NCI-H1048 (cell line): ENCODE measurements around the gene WSB2.
"Not testable (repeated sequence)": the region's sequence is repeated elsewhere in the genome, so short reads cannot be mapped to it uniquely, and the experiment has no call there.

ENCODE experiments used
- DNase-seq: peaks from one replicate; lab custom pipeline; 2025; lab: John Stamatoyannopoulos, UW

WSB2 gene

DNA sequence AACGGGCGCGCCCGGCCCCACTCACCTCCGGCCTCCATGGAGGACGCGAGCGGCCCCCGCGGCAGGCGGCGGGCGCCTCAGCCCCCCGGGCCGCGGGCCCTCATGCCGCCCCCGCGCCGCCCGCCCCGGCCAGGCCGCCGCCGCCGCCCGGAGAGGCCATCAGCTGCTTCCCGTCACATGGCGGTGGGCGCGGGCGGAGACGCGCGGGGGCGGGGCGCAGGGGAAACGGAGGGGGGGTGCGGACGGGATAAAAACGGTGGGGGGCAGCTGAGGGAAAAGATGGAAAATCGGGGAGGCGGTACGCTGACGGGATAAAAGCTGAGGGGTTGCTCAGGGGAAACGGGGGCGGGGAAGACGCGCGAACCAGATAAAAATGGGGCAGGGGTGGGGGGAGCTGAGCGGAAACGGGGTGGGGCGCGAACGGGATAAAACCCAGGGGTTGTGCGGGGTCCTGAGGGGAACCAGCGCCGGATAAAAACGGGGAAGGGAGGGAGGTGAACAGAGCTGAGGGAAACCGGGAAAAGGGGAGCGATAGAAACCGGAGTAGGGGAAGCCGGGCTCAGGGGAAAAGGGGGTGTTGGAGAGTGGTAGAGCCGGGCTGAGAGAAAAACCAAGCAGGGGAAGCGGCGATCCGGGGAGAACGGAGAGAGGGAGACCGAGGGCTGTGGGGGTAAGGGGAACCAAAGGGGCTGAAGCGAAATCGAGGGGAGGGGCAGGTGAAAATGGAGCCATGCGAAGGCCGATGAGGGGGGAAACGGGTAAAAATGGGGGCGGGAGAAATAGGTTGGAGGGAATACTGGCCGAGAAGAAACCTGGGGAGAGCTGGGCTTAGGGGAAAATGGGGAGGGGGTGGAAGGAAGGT, at the start of gene WSB2:
WSB2 (minus strand) TSS at position 169 of the 862 bp plus-strand sequence; CDS start at position 38, 131 bp downstream.
- DNase-seq, result no peak

DNA sequence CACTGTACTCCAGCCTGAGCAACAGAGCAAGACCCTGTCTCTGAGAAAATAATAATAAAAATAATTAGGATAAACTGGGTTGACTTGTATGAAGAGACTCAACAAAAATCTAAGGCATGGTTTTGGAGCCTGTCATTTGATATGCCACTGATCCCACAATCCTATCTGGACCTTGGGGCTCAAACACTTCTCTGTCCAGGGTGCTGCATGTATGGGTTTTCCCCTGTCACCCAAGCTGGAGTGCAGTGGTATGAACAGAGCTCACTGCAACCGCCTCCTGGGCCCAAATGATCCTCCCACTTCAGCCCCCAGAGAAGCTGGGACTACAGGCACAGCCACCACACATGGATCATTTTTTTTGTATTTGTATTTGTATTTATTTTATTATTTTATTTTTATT, 48.1 kb upstream of the WSB2 start:
- DNase-seq, result no peak

DNA sequence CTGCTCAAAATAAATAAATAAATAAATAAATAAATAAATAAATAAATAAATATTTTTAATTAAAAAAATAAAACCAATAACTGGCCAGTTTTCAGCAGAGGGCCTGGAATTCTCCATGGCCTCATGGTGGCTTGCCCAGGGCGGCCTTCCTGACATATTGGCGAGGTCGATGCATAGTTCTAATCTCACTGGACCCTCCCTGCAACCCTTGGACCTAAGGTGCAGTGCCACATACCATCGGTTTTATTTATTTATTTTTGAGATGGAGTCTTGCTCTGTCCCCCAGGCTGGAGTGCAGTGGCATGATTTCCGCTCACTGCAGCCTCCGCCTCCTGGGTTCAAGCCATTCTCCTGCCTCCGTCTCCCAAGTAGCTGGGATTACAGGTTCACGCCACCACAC, 46.7 kb upstream of the WSB2 start:
- DNase-seq, result no peak

DNA sequence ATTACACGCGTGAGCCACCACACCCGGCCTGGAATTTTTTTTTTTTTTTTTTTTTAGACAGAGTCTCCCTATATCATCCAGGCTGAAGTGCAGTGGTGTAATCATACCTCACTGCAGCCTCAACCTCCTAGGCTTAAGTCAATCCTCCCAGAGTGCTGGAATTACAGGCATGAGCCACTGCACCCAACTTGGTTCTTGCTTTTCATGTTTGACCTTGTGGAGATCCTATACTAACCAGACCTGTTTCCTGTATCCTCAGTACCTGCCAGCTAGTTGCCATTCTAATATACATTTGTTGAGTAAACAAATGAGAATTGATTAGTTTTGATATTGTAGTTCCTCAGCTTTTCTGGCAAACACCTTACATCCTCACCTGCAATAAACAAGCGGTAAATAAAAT, 46.0 kb upstream of the WSB2 start:
- no peak for DNase-seq

DNA sequence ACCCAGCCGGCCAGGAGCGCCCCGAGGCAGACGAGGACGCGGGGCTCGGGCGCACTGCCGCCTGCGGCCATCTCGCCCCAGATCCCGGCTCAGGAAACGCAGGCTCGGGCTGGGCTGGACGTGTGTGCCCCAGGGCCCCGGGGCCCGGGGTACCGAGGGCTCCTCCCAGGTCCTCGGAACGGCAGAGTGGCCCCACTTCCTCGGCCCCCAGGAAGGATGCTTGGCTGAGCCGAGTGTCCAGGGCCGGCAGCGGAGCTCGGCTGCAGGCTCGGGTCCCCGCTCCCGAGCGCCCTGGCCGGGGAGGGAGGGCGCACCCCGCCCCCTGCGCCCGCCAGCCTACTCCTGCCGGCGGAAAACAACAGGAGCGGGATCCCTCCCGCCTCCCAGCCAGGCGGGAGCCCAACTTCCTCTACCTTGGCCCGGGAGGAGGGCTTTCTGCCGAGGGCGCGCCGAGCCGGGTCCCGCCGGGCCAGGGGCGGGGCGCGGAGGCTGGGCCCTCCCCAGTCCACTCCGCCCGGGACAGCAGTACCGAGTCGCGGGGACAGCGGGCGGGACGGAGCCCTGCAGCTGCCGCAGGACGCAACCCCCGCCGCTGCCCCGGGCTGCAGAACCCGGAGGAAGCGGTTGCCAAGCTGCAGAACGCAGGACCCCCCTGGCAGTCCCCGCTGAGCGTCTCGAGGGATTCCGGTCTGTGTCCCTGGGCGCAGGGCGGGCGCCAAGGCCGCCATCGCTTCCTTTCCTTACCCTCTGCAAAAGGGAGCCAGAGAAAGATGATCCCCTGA, 42.8 kb upstream of the WSB2 start, which contains the start of gene VSIG10:
VSIG10 (minus strand) TSS at position 411 of the 782 bp plus-strand sequence; CDS start at position 71, 340 bp downstream.
- peak; percentile 41 for DNase-seq

DNA sequence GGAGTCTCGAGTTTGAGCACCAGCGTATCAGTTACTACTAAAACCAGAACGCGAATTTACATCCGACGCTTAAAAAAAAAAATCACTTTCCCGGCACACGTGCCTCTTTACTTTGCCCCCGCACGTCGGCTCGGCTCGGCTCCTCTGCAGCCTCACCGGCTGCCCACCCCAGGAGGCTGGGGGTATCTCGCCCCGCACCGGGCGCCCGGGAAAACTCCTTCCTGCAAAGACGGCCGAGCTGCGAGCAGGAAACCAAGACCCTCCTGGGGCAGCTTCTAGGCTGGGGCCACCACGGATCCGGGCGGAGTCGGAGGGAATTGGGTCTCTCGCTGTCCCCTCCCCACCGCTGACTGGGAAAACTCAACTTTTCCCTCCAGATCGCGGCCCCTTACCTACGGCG, 42.2 kb upstream of the WSB2 start:
- DNase-seq, result no peak

DNA sequence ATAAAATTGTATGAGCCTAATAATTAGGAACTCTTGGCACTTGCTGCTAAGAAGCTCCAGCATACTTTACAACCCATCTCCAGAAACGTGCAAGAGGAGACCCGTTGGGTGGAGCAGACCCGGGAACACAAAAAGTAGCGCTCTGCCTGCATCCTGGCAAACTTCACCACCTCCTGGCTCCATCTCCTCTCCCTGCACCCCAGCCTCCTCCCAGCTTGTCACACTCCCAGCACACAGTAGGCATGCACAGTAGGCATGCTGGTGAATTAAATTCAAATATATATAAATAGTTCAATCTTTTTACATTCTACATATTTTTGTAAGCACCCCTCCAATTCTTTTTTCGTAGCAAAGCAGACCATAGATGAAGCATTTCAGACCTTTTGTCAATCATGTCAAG, 41.6 kb upstream of the WSB2 start:
- DNase-seq, result no peak

DNA sequence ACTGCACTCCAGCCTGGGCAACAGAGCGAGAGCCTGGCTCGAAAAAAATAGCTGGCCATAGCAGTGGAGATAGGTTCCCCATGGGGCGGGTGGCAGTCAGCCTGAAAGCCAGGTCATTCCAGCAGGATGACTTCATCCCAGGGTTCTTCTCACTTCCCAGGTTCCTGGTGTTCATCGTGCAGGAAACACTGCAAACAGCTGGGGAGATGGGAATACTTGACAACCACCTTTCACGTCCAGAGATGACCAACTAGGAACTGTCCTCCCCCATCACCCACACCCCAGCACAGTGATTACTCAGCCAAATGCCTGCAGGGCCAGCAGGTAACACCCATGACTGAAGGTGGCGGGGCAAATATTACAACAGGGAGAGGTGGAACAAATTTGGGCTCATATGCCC, 41.1 kb upstream of the WSB2 start:
- DNase-seq, result no peak

DNA sequence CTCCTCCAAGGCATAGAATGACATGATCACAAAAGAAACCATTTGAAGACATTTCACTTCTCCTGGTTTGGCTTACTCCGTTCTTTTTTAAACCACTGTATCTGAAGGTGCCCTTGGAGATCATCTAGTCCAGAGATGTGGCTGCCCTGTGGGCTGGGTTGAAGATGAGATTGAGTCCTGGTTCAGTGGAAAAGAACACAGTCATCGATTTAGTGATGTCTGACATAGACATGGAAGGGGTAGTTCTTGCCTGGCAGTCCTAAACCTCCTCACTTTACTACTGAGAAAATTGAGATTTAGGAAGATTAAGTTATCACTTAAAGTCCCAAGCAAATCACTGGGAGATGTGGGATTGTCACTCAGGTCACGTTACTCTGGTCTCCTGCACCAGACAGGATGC, 40.1 kb upstream of the WSB2 start:
- DNase-seq, result no peak

DNA sequence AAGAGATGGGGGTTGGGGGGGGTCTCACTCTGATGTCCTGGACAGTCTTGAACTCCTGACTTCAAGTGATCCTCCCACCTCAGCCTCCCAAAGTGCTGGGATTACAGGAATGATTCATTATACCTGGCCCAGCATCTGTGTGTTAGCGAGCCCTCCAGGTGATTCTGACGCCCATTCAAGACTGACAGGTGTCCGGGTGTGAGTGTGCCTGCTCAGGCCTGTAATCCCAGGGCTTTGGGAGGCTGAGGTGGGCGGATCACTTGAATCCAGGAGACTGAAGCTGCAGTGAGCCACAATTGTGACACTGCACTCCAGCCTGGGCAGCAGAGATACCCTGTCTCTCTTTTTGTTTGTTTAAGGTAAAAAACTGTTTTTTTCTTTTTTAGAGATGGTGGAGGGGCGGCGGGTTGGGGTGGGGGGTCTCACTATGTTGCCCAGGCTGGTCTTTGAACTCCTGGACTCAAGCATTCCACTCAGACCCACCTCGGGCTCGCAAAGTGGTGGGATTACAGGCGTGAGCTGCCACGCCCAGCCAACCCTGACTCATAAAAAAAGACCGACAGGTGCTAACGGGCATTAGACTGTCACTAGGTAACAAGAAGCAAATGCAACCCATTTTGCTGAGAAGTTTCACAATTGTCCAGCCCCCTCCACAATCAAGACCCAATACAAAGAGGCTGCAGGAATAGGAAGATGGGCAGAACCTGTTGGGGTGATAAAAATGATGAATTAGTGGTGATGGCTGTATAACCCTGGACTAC, 38.1 kb upstream of the WSB2 start:
- DNase-seq, result no peak

DNA sequence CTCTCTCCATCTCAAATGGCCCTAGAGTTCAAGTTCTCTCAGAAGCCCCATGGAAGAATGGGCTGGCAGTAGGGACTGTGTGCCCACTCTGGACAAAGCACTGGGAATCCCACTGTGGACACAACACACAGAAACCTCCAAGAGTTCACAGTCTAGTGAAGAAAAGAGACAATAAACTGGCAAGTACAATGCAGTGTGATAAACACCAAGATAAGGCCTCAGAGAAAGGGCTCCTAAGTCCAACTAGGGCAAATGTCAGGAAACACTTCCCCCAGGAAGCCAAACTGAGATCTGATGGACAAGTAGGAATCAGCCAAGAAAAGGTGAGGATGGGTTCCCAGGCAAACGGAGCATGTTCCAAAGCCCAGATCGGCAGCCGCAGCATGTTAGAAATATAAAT, 37.4 kb upstream of the WSB2 start:
- DNase-seq, result no peak

DNA sequence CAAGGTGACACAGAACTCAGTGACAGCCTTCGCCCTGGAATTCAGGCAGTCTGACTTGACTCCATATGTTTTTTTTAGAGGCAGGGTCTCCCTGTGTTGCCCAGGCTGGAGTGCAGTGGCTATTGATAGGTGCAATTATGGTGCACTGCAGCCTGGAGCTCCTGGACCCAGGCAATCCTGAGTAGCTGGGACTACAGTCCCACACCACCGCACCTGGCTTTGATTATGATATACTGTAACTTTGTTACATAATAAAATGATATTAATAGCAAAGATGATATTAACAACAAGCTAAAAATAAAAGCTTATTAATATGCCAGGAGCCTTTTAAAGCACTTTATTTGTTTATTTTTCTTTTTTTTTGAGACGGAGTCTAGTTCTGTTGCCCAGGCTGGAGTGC, 33.1 kb upstream of the WSB2 start:
- no peak for DNase-seq

DNA sequence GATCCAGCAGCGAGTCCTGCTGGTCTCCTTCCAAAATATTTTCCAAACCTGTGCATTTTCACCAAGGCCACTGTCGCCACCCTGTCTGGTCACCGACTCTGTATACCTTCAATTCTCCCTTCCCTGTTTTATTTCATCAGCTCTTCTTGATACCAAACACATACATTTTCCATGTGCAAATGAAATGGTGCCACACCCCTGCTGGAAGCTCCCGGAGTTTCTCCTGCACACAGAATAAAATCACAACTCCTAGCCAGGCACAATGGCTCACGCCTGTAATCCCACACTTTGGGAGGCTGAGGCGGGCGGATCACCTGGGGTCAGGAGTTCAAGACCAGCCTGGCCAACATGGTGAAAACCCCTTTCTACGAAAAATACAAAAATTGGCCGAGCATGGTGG, 28.8 kb upstream of the WSB2 start:
- no peak for DNase-seq

DNA sequence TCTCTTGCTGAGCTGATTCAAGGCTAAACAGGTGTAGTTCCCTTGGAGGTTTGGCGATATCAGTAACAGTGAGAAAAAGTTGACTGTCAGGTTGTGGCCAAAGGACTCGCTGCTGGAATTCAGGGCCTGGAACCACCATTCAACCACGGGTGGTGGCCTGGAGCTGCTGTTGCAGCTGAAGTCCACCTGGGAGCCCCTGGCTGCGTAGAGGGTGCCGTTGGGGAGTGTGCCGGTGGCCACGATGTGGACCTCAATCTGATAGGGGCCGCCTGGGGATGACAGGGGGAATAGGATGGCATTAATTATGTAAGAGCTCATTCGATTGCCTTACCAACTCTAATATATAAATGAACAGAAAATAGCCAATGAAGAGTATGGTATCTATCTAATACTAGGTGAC, 21.2 kb upstream of the WSB2 start:
- DNase-seq, result no peak

DNA sequence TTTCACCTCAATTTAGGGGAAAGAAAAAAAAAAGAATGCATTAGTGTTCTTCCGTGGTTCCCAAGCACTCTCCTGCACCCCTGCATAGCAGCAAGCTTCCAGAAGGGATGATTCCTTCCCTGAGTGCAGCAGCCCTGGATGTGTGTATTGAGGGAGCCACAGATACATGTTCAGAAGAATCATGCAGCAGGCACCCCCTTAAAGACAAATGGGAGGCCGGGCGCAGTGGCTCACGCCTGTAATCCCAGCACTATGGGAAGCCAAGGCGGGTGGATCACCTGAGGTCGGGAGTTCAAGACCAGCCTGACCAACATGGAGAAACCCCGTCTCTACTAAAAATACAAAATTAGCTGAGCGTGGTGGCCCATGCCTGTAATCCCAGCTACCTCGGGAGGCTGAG, 20.5 kb upstream of the WSB2 start:
- not testable (repeated sequence) for DNase-seq

DNA sequence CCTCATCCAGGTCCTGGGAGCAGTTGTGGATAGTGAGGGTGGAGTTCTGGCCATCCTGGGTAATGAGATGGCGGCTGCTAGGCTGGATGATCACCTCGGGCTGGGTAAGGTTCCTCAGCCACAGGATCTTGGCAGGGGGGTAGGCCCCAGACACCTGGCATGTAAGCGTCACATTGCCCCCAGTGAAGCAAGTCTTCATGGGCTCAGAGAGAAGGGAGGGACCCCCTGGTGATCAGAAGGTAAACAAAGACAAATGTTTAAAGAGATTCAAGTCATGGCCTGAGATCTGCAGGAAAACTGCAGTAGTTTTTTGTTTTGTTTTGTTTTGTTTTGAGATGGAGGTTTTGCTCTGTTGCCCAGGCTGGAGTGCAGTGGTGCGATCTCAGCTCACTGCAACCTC, 12.8 kb upstream of the WSB2 start:
- no peak for DNase-seq

DNA sequence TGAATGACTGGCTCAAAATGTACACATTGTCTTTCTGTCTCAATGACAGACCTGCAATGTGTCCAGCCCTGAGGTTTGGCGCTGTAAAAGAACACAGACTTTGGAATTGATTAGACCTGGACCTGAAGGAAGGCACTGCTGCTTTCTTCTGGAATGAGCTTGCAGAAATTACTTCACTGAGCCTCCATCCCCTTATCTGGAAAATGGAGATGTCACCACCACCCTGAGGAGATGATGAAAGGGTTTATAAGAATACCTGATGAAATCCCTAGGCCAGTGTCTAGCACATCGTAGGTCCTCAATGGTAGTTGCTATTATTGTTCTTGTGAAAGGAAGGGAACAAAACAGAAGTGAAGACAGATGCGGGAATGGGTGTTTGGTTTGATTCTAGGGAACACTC, 9.7 kb upstream of the WSB2 start:
- DNase-seq, result no peak

DNA sequence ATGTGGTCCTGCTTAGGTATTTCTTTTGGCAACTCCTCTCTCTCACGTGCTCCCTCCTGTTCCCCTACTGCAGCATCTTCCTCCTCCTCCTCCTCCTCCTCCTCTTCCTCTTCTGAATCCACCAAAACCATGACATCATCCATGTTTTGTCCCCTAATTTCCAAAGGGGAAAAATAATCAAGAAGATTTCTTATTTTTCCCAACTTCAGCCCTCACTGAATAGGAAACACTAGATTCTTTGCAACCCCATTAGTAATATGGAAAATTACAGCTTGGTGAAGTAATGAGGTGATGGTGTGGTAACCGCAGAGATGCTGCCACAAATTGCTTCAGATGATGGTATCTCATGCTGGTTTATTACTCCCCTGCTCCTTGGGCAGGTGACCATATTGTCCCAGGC, 7.5 kb upstream of the WSB2 start:
- DNase-seq, result no peak

DNA sequence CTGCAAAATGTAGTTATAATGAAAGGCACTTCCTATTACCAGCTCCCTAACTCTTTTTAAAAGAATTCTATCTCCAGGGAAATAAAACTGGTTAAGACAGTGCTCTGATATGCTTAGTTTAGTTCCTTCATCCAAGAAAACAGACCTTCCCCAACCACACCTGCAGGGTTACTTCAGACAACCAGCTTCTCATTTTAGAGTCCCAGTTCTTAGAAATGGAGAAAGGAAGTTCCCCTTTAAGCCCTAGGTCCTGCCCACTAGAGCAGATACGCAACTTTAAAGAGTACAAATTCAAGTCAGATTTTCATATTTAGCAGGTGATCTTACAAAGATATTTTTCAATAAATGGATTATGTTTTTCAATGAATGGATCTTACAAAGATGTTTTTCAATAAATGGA, 4.4 kb upstream of the WSB2 start:
- no peak for DNase-seq

DNA sequence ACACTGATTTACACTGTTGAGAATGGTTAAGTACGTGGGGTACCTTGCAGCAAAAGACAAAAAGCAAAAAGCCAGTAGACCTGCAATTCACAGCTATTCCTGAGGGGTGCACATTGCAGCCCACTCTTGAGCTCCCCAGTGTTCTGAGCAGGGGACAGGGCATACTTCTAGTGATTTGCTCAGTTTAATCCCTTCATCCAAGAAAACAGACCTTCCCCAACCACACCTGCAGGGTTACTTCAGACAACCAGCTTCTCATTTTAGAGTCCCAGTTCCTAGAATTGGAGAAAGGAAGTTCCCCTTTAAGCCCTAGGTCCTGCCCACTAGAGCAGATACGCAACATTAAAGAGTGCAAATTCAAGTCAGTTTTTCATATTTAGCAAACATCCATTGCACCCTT, 3.6 kb upstream of the WSB2 start:
- no peak for DNase-seq

DNA sequence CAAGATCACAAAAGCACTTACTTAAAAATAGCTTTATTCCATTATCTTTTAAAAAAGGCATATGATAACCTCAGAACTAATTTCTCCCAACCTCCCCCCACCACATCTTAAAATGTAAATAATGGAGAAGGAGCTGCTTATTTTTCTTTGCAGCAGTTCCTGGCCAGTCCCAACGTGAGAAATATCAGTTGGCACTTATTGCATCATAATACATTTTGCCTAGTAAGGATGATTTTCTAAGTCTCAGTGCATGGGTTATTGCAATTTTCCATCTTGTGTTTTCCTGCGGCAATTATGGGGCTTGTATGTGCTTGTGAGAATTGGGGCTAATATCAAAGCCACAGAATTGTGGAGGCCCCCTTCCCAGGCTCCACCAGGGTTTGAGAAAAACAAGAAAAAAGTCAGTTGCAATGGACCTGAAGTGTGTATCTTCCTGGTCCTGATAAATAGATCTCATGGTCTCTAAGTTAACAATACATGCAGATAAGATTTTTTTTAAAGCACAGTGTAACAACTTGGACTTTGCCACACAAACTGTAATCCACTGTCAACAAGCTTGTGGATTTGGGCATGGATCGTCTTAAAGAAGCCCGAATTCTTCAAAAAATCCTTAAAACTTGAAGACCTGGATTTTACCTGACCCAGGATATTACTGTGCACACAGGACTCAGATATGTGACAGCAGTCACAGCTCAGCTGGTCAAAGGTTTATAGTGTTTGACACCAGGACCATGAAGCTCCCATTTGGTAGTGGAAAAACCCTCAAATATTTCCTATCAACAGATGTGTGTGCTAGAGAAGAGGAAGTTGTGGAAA, 2.8 kb upstream of the WSB2 start:
- DNase-seq, result no peak
